Activated T-helper 9 cell treated with anti-CD3 and anti-CD28 coated beads, Interleukin-2, amount 50 U/mL, for 16 hours (primary cell): ENCODE measurements around the gene HP1BP3.

Experiments
- DNase-seq: peaks from one replicate; pipeline ENCODE4 v3.0.0-alpha.2; 2020; ENCODE audit warnings: low read depth

HP1BP3 gene

DNA sequence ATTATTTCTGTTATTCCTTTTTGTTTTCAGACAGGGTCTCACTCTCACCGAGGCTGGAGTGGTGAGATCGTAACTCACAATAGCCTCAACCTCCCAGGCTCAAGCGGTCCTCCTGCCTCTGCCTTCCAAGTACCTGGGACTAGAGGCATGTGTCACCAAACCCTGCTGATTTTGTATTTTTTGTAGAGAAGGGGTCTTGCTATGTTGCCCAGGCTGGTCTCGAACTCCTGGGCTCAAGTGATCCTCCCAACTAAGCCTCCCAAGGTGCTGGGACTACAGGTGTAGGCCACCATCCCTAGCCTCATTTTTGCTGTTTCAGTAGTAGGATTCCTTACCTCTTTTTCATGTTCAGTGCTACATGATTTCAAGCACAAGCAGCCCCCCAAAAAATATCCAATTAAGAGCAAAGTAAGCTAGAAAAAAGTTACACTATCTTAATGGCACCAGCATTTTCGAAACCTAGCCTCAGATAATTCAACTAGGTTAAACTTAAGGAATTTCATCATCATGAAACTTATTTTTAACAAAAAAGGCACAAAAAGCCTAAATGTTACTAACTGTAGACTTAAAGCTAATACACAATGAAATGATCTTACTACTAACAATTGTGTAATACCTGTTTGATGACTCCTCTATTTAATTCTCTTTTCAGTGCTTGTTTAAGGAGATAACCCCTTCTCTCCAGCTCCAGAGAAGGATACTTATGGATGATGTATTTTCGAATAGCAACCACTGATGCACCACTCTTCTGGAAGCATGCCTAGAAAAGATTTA is 16.6 kb downstream of the HP1BP3 start:
- DNase-seq = no peak

DNA sequence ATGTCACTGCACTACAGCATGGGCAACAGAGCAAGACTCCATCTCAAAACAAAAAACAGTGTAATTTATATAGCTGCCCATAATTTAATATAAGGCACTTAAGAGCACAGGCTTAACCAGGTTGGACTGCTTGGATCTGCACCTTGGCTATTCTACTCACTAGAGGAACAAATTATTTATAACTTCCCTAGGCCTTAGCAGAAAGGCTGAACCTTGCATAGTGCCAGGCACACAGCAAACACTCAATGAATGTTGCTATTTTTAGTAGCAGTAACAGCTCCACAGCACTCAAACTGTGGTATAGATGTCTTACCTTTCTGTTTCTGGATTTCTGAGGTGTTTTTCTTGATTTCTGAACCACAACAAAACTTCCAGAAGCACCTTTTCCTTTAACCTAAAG is 19.8 kb downstream of the HP1BP3 start:
- DNase-seq = no peak

DNA sequence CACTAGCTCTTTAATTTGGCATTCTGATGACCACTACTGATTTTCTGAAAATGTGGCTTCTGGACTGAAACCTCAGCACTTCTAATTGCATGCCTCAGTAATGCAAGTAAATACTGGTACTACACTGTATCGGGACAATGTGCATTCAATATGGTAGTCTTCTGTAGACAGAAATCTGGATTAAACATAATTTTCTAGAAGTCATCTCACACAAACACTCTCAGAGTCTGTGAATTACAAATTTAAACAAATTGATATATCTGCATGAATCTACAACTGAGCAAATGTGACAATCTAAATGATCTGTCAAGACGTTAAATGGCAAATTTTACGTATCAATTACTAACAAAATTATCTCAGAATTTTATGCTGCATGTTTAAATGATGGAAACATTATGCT is 23.7 kb downstream of the HP1BP3 start:
- DNase-seq = no peak

DNA sequence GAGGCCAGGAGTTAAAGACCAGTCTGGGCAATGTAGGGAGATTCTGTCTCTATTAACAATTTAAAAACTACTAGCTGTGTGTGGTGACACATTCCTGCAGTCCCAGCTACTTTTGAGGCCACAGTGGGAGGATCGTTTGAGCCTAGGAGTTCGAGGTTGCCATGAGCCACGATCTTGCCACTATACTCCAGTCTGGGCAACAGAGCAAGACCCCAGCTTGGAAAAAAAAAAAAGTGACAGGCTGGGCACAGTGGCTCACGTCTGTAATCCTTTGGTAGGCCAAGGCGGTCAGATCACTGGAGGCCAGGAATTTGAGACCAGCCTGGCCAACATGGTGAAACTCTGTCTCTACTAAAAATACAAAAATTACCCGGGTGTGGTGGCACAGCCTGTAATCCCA is 26.8 kb downstream of the HP1BP3 start:
- no peak for DNase-seq

DNA sequence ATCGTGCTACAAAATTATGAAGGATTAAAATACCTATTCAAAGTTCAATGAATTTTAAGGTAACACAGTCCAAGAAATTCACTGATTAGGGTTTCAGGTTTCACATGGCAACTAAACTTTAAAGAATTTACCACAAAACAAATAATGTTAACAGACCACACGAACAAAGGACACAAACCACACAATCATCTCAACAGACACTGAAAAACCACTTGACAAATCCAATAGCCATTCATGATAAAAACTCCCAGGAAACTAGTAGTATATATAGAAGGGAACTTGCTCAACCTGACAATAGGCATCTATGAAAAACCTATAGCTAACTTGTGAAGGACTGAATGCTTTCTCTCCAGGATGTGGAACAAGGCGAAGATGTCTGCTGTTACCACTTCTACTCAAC is 33.5 kb downstream of the HP1BP3 start:
- no peak for DNase-seq

DNA sequence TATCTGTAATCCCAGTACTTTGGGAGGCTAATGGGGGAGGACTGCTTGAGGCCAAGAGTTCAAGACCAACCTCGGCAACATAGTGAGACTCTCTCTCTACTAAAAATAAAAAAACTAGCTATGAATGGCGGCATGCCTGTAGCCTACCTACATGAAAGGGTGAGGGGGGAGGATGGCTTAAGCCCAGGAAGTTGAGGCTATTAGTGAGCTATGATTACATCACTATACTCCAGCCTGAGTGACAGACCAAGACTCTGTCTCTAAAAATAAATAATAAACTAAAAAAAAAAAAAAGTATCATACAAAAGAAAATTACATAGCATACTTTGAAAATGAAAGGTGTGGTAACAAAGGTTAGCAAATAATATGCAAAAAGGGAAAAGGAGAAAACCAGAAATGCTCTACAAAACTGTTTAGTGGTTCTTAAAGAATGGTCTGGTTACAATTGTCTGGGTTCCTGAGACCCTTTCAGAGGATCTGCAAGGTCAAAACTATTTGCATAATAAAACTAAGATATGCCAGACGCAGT is 35.6 kb downstream of the HP1BP3 start:
- no peak for DNase-seq

DNA sequence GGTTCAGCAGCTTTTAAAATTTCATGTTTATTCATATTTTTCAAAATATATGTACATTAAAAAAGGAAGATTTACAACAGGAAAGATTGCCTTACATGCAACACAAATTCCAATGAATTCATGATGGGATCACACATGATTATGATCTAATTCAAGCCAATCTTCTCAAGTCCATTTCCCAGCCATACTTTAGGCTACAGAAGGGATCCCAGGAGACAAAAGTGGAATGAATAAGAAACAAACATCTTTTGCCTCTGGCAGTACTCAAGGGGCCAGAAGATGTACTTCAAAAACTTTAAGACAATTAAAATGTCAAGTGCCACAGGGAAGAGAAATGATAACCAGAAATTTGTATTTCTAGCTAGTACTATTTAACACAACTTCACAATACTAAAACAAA is 44.4 kb downstream of the HP1BP3 start:
- DNase-seq = no peak

DNA sequence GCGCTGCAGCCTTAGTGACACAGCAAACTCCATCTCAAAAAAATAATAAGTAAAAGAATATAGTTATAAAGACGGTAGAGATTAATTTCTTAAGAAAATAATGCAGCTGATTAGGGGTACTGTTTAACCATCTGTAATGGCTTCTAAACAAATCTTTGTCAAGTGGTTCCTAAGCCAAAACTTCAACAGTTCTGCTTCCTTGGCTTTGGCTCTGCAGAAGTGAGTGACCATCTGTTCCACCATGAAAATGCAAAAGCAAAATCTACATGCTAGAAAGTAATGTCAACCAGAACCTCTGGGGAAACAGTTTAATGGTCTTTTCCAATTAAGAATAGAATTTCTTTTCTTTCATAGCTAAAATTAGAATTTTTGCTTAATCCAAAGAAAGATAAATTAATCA is 46.3 kb downstream of the HP1BP3 start:
- DNase-seq = no peak

DNA sequence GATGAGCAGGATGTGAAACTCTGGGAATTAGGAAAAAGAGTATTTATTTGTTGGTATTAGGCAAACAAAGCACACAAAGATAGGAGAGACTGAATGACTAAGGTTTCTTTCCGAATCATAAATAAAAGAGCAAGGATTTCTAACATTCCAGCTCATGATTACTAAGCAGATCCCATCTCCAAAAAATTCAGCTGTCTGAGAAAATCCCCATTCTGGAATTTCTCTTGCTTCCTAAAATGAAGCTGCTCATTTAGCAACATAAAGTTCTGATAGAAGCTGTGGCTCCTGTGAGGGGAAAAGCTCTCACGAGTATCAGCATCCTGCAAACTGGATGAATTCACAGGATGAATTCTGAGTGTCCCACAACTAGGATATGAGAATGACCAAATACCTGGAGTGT is 47.9 kb downstream of the HP1BP3 start:
- DNase-seq = no peak

DNA sequence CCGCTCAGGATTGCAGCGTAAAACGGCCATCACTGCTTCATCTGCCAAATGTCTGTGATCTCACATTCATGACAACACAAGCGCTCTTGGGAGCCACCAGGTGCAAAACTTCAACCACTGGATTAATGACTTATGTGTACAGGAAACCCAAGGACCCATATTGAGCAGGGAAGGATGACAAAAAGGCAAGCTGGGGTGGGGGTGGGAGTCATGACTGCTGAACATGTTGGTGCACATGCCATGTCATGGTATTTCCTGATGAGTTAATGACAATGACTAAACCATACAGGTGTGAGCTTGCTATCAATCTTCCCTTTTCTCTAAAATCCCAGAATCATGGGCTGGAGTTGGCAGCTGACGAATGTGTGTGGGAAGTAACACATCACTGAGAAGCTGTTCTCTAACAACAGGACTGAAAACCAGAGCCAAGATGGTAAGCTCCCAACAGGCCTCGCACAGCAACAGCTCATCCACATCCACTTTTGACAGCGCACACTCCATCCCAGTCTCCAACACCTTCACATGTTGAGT is 51.5 kb downstream of the HP1BP3 start:
- DNase-seq = no peak

DNA sequence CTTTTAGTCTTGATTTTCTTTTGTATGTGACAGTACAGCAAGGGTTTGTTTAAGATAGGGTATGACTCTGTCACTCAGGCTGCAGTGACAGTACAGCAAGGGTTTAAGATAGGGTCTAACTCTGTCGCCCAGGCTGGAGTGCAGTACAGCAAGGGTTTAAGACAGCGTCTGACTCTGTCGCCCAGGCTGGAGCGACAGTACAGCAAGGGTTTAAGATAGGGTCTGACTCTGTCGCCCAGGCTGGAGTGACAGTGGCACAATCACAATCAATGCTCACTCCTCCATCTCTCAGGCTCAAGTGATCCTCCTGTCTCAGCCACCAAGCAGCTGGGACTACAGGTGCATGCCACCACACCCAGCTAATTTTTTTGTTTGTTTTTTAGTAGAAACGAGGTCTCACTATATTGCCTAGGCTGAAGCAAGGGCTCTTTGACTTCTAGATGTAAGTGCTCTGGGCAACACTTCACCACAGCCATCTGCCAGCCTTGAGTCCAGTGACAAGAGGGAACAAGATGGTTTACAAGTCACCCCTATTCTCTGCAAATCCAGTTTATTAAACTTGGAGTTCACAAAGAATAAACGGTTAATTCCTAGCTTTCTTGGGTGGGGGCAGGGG is 53.6 kb downstream of the HP1BP3 start:
- no peak for DNase-seq

DNA sequence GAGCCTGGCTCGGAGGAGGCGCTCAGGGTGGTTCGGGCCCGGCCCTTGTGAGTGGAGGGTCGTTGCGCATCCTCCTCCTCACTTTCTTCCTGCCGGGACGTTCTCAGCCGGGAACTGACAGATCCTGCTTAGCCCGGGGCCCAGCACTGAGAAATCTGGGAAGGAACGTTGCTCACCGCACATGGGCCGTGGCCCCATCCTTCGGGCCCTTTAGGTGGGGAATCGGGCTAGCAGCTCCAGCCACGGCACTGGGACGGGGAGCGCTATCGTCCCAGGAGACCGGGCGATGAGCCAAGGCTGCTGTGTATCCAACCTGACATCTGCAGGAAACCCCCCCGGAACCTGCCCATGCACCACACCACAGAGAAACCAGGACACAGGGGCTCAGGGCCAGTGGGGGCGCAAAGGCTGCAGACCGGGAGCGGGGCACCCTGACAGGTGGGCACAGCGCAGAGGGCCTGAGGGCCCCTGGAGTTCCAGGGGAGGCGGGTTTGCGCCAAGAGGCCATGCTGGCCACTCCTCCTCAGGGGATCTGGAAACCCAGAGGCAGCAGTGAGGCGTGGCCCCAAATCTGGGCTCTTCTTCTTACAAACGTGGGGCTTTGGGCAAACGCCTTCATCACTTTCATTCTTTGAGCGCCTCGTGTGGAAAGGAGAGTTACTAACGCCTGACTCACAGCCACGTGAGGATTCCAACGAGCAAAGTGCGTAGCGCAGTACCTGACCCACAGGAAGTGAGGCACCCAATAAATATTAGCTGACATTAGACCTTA is 54.3 kb downstream of the HP1BP3 start, which contains the start of gene SH2D5:
Gene SH2D5 (minus strand): TSS at position 116 of the 772 bp plus-strand sequence. CDS start 4,659 bp downstream, outside the sequence.
- peak; percentile 56 for DNase-seq

DNA sequence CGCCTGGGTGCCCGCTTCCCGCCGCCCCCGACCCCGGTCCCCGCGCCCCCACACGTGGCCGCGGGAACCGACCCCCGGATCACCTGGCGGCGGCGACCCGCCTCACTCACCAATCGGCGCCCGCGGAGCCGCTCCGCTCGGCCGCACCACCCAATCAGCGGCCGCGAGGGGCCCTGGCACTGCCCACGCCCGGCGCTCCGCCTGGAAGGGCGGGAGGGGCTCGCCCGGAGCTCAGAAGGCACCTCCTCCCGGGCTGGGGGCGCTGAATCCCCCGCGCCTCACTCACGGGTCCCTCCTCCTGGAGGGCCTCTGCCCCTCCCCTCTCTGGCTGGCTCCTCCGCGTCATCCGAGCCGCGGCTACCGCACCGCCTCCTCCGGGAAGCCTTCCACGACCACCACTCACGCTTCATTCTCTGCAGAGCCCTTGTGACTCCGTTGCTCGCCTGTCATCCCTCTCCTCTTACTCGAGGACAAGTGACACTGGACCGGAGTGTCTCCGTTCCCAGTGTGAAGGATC is 55.0 kb downstream of the HP1BP3 start:
- peak; percentile 29 for DNase-seq

DNA sequence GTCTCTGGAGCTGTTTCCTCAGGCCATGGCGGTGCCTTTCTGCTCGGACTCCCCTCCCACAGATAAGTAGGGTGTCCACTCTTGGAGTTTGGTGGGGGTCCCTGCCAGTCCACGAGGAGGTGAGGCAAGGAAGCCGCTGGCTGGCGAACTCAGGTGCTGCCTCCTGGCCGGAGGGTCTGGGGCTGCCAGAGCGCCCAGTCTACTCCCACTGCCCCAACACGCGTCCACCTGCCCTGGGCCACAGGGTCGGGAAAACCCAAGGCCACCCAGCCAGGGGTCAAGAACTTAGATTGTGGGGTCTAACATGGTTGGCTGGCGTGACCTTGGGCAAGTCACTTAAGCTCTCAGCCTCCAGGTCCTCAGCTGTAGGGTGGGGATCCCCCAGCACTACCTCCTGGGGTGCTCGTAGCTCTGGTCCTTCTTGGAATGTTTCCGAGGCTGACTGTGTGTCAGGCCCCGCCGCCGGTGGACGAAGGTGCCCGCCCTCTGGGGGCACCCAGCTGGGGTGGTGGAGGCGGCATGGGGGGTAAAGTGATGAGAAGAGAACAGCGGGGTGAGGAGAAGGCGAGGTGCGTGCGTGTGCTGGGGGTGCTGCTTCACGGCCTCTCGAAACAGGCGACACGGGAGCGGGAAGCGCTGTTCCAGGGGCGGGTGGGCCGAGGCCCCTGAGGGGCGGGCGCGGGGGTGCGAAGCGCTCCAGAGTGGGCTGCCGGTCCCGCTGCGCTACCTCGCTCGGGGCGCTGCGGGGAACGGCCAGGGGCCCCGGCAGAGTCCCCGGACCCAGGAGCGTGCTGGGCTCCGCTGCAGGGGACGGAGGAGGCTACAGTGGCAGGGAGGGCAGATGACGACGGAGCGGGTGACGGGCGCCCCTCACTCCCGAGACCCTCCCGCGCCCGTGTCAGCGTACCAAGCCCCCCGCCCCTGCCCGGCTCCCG is 55.8 kb downstream of the HP1BP3 start:
- no peak for DNase-seq

DNA sequence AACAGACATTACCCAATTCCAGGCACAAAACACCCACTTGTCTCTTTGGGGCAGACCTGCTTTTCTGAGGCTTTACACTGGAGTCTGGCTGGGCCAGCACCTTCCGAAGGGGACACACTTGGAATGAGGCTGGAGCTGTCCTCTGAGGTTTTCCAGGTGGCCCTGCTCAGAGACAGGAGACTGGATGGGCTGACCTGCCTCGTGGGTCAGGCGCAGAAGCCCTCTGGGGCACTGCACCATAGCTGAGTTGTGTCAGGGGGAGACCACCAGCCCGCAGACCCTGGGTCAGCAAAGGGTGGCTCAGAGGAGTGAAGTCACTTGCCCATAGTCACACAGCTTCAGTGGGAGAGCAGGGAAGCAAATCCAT is 56.4 kb downstream of the HP1BP3 start:
- no peak for DNase-seq

DNA sequence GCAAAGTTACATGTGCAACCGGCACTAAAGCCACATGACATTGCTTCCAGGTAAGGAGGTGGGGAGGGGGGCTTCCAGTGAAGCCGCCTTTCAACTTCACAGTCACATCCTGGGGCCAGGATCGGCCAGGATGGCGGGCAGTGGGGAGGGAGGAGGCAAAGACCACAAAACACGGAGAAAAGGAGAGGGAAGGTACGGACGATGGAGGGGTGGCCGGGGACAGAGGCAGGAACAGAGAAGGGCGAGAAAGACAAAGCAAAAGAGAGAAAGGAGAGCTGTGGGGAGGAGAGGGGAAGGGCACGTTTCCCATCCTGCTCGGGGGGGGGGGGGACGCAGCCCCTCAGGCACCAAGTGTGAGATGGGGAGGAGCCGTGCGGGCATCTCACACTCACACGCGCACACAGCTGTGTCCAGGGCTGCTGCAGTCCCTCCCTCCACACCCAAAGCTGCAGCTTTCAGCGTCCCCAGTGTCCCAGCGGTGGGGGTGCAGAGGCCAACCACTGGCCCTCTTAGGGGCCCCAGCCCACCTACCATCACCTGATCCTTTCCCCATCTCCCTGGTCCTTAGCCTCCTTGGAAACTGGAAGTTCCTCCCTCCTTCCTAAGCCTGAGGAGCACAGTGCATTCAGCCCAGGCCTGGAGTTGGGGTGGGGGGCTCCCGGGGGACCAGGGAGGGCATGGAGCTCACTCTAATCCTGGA is 57.0 kb downstream of the HP1BP3 start:
- DNase-seq = no peak

DNA sequence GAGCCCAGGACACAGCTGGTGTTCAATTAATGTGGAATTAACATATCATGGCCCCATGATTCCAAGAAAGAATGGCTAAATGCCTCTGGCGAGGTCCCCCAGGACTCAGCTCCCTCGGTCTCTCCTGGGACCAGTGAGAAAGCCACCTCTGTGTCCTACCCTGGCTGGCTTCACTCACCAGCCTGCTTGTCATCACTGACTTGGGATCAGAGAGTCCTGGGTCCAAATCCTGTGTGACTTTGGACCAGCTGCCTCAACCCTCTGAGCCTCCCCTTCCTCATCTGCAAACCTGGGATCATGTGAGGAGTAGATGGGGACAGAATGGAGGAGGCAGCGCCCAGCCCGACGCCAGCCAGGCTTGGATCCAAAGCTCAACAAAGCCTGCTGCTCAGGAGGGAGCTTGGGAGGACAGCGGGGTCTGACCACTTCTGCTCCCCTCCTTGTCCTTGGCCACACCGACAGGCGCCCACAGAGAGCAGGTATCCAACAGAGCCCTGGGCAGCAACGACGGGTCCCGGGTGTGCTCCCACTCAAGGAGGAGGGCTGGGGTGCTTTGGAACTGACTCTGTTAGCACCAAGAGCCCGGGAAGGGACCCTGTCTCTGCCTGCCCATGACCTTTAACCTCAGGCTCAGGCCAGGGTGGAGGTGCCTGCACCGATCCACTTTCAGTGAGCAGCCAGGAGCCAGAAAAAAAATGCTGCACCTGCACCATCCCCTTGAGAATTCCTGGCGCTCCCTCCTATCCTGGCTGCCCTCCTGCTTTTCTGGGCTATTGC is 57.8 kb downstream of the HP1BP3 start:
- no peak for DNase-seq

DNA sequence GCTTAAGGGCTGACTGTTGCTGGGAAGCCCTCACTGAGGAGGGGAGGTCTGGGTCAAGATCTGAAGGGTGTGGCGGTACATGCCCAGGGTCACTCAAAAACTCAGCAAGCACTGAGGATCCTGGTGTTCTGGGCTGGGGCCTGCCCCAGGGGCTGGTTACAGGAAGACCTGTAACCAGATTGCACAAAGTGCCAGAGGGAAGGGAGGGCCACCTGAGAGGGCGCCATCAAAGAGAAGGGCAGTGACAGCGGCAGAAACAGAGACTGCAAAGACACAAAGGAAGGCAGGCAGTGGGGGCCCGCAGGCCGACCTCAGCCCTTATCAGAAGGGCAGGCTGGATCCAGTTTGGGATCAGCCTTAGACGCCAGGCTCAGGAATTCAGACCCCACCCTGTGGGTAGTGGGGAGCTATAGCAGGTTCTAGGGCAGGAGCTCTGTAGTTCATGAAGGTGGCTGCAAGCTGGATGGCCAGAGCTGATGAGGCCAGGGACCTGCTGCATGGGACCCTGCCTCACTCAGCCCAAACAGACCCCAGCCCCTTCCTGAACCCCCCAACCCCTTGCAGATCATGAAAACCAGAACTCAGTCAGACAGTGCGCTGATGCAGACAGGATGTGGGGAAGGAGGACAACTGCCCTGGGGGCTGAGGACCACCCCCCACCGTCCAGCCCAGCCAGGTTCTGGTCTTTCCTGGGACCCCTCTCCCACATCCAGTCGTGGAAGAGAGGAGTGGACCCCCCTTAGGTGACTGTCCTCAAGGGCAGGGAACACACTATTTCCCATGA is 58.5 kb downstream of the HP1BP3 start:
- DNase-seq = no peak

DNA sequence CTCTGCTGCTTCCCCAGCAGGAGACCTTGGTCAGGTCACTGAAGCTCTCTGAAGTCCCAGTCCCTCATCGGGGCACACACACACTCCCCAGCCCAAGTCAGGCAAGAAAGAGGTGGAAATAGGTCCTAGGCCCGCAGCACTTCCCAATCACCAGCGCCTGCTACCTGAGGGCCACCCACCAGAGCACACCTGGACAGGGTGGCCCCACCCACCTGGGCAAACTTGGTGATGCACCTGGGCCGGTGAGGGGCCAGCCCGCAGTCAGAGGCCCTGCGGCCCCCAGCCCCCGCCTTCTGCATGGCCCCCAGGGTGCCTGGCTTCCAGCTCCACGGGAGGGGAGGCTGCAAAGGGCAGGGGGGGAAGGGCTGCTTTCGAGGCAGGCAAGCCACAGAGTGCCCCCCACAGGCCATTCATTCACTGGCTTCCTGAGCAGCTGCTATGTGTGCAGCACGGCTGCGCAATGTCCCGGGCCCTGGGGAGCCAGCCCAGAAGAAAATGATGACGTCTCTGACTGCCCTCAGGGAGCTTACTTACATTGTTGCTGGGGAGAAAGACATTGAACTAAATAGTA is 59.3 kb downstream of the HP1BP3 start:
- no peak for DNase-seq
